Peyer's patch (tissue), 4 donors: ENCODE data around the gene WIPF3.

Source experiments
- CTCF ChIP-seq, 6 experiments: fragments of 450-650 bp in 4 of 6; fragments of 200-600 bp in 2 of 6; sonication (generic) in 1 of 6; IDR thresholded peaks; one replicate each; pipeline ENCODE4 v1.5.1; 2017 to 2019; ENCODE audit warnings: antibody characterized with exemption in 6 of 6, mild to moderate bottlenecking in 3 of 6, moderate library complexity in 1 of 6
- POLR2A ChIP-seq, 2 donors: fragments of 450-650 bp; IDR thresholded peaks; one replicate each; pipeline ENCODE4 v1.5.1; 2017; ENCODE audit warnings: antibody characterized with exemption in 2 of 2, mild to moderate bottlenecking in 2 of 2, moderate library complexity in 2 of 2

- TF ChIP-seq CTCF (IDR thresholded peaks at IDR 0.05) = no peak
- no peak for TF ChIP-seq POLR2A (IDR thresholded peaks at IDR 0.05)
Observed at GRCh38 chr7:29825775-29826529, 19.6 kb downstream of the WIPF3 start.
